Right lobe of liver (tissue), 4 donors: Measurements from ENCODE around the gene DTX3.

Source experiments
- POLR2A ChIP-seq: fragments of 450-650 bp; IDR thresholded peaks from one replicate; pipeline ENCODE4 v1.6.1; 2017; ENCODE audit warnings: antibody characterized with exemption, mild to moderate bottlenecking
- TF ChIP-seq, protein P1 (sequence below), 4 donors: fragments of 200-600 bp in 3 of 4; fragments of 450-650 bp in 1 of 4; IDR thresholded peaks; one replicate each; pipeline versions ENCODE4 v1.5.1 to v1.8.0; 2016 to 2022; ENCODE audit warnings: antibody characterized with exemption in 4 of 4, mild to moderate bottlenecking in 2 of 4
- donor health status: DM: no; HTN: no; CAD: no.
- donor health status: DM: no; HTN: no; CAD: no.
- donor health status: DM: no; HTN: yes; CAD: no.

DNA sequence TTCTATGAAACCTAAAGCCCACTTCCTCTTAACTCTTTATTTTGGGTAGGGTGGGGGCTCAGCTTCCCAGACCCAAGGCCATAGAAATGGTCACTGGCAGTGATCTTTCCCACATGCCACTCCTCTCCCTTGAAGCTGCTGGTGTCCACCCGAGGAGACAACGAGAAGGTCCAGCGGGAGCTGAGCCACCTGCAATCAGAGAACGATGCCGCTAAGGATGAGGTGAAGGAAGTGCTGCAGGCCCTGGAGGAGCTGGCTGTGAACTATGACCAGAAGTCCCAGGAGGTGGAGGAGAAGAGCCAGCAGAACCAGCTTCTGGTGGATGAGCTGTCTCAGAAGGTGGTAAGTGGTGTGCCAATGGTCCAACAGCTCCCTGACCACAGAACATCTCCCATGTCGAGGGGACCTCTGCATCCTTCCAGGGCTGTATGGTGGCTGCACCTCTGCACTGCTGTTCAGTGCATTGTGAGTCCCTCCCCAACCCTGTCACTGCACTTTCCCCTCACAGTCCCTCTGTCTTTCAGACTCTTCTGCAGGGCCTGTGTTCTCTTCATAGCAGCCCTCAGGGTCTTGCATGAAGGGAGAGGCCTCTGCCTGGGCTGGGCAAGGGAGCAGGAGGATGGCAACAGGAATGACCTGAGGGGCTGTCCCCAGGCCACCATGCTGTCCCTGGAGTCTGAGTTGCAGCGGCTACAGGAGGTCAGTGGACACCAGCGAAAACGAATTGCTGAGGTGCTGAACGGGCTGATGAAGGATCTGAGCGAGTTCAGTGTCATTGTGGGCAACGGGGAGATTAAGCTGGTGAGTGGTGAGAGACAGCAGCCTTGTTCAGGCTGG, 32.5 kb upstream of the DTX3 start:
- TF ChIP-seq, protein P1, sequence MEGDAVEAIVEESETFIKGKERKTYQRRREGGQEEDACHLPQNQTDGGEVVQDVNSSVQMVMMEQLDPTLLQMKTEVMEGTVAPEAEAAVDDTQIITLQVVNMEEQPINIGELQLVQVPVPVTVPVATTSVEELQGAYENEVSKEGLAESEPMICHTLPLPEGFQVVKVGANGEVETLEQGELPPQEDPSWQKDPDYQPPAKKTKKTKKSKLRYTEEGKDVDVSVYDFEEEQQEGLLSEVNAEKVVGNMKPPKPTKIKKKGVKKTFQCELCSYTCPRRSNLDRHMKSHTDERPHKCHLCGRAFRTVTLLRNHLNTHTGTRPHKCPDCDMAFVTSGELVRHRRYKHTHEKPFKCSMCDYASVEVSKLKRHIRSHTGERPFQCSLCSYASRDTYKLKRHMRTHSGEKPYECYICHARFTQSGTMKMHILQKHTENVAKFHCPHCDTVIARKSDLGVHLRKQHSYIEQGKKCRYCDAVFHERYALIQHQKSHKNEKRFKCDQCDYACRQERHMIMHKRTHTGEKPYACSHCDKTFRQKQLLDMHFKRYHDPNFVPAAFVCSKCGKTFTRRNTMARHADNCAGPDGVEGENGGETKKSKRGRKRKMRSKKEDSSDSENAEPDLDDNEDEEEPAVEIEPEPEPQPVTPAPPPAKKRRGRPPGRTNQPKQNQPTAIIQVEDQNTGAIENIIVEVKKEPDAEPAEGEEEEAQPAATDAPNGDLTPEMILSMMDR (IDR thresholded peaks at IDR 0.05): no peak
- no peak for TF ChIP-seq POLR2A
